ENCODE measurements around the gene ATP1A2.
"Not testable (repeated sequence)": the region's sequence is repeated elsewhere in the genome, so short reads cannot be mapped to it uniquely, and the experiment has no call there.

The ATP1A2 gene

DNA sequence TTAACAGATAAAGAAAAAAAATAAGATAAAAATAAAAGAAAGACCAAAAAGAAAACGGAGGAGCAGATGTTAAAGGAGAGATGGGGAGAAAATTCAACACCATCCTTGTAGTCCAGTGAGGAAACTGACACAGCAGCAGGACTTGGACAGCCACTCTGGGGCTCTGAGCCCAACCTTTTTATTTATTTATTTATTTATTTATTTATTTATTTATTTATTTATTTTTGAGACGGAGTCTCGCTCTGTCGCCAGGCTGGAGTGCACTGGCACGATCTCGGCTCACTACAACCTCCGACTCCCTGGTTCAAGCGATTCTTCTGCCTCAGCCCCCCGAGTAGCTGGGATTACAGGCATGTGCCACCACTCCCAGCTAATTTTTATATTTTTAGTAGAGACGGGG, 4.1 kb upstream of the ATP1A2 start:
- H3K36me3 ChIP-seq (ENCODE audit: control insufficient read depth in 2 of 2, insufficient read depth in 1 of 2, low read length in 2 of 2); H3K9me3 ChIP-seq (ENCODE audit: control insufficient read depth, insufficient read depth, low read depth, low read length); H3K4me1 ChIP-seq (ENCODE audit: control insufficient read depth, insufficient read depth, low read length); POLR2A ChIA-PET; H3K4me3 ChIP-seq (ENCODE audit: low read depth, low read length); H3K27ac ChIP-seq (ENCODE audit: extremely low read depth, low read depth, low read length): not testable (repeated sequence)
- CTCF ChIA-PET = interaction anchor here (0.7 kb wide), 1 partner anchor 140 kb away, joined by 3 read pairs; no protein-coding TSS in a partner anchor
- TF ChIP-seq ZNF266 (tag by site-specific recombination; IDR thresholded peaks at IDR 0.05; ENCODE audit: low read depth) = peak; percentile 73; the same call in 1 of the 2 replicates
- TF ChIP-seq ZNF354C (tag by site-specific recombination; IDR thresholded peaks at IDR 0.05; ENCODE audit: borderline replicate concordance, low read depth) = 0 out of 2 replicates have a peak, but pooled peaks have one; percentile 60
- TF ChIP-seq, protein P1, sequence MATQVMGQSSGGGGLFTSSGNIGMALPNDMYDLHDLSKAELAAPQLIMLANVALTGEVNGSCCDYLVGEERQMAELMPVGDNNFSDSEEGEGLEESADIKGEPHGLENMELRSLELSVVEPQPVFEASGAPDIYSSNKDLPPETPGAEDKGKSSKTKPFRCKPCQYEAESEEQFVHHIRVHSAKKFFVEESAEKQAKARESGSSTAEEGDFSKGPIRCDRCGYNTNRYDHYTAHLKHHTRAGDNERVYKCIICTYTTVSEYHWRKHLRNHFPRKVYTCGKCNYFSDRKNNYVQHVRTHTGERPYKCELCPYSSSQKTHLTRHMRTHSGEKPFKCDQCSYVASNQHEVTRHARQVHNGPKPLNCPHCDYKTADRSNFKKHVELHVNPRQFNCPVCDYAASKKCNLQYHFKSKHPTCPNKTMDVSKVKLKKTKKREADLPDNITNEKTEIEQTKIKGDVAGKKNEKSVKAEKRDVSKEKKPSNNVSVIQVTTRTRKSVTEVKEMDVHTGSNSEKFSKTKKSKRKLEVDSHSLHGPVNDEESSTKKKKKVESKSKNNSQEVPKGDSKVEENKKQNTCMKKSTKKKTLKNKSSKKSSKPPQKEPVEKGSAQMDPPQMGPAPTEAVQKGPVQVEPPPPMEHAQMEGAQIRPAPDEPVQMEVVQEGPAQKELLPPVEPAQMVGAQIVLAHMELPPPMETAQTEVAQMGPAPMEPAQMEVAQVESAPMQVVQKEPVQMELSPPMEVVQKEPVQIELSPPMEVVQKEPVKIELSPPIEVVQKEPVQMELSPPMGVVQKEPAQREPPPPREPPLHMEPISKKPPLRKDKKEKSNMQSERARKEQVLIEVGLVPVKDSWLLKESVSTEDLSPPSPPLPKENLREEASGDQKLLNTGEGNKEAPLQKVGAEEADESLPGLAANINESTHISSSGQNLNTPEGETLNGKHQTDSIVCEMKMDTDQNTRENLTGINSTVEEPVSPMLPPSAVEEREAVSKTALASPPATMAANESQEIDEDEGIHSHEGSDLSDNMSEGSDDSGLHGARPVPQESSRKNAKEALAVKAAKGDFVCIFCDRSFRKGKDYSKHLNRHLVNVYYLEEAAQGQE (tag by site-specific recombination; IDR thresholded peaks at IDR 0.05) = peak; percentile 74
- peak; percentile 95 for TF ChIP-seq ZNF394 (tag by site-specific recombination; IDR thresholded peaks at IDR 0.05; ENCODE audit: borderline replicate concordance)
- TF ChIP-seq ZNF529 (tag by site-specific recombination; IDR thresholded peaks at IDR 0.05; ENCODE audit: insufficient replicate concordance) = peak; percentile 40
- TF ChIP-seq ZBTB21 (tag by site-specific recombination; IDR thresholded peaks at IDR 0.05) = peak; percentile 51; the same call in 1 of the 2 replicates
- TF ChIP-seq ZNF202 (tag by site-specific recombination; IDR thresholded peaks at IDR 0.05; ENCODE audit: borderline replicate concordance) = peak; percentile 63; the same call in 1 of the 2 replicates
- peak; percentile 71; the same call in 1 of the 2 replicates for TF ChIP-seq ZNF404 (tag by site-specific recombination; IDR thresholded peaks at IDR 0.05)
- 0 out of 2 replicates have a peak, but pooled peaks have one; percentile 20 for TF ChIP-seq RBAK (tag by site-specific recombination; IDR thresholded peaks at IDR 0.05)
- TF ChIP-seq KLF7 (tag by site-specific recombination; IDR thresholded peaks at IDR 0.05; ENCODE audit: borderline replicate concordance) = peak; percentile 54; the same call in 1 of the 2 replicates
- peak; percentile 52; the same call in 1 of the 2 replicates for TF ChIP-seq GLI2 (tag by site-specific recombination; IDR thresholded peaks at IDR 0.05; ENCODE audit: borderline replicate concordance, low read depth)
- TF ChIP-seq ZNF341 (tag by site-specific recombination; IDR thresholded peaks at IDR 0.05; ENCODE audit: low read depth) = 0 out of 2 replicates have a peak, but pooled peaks have one; percentile 24
- TF ChIP-seq, protein P2, sequence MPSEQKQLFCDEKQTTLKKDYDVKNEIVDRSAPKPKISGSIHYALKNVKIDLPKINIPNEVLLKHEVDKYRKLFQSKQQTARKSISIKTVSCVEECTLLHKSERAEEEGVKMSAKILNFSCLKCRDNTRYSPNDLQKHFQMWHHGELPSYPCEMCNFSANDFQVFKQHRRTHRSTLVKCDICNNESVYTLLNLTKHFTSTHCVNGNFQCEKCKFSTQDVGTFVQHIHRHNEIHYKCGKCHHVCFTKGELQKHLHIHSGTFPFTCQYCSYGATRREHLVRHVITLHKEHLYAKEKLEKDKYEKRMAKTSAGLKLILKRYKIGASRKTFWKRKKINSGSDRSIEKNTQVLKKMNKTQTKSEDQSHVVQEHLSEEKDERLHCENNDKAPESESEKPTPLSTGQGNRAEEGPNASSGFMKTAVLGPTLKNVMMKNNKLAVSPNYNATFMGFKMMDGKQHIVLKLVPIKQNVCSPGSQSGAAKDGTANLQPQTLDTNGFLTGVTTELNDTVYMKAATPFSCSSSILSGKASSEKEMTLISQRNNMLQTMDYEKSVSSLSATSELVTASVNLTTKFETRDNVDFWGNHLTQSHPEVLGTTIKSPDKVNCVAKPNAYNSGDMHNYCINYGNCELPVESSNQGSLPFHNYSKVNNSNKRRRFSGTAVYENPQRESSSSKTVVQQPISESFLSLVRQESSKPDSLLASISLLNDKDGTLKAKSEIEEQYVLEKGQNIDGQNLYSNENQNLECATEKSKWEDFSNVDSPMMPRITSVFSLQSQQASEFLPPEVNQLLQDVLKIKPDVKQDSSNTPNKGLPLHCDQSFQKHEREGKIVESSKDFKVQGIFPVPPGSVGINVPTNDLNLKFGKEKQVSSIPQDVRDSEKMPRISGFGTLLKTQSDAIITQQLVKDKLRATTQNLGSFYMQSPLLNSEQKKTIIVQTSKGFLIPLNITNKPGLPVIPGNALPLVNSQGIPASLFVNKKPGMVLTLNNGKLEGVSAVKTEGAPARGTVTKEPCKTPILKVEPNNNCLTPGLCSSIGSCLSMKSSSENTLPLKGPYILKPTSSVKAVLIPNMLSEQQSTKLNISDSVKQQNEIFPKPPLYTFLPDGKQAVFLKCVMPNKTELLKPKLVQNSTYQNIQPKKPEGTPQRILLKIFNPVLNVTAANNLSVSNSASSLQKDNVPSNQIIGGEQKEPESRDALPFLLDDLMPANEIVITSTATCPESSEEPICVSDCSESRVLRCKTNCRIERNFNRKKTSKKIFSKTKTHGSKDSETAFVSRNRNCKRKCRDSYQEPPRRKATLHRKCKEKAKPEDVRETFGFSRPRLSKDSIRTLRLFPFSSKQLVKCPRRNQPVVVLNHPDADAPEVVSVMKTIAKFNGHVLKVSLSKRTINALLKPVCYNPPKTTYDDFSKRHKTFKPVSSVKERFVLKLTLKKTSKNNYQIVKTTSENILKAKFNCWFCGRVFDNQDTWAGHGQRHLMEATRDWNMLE (tag by site-specific recombination; conservative IDR thresholded peaks at IDR 0.05; ENCODE audit: low read depth) = peak; percentile 93
- peak; percentile 71 for TF ChIP-seq ZNF433 (tag by site-specific recombination; IDR thresholded peaks at IDR 0.05; ENCODE audit: low read depth)
- TF ChIP-seq ZNF138 (tag by site-specific recombination; IDR thresholded peaks at IDR 0.05; ENCODE audit: borderline replicate concordance) = 0 out of 2 replicates have a peak, but pooled peaks have one; percentile 65
- 0 out of 2 replicates have a peak, but pooled peaks have one; percentile 57 for TF ChIP-seq ZNF530 (tag by site-specific recombination; IDR thresholded peaks at IDR 0.05; ENCODE audit: low read depth)
- peak; percentile 88 for TF ChIP-seq ZNF555 (tag by site-specific recombination; conservative IDR thresholded peaks at IDR 0.05)
- TF ChIP-seq, protein P3, sequence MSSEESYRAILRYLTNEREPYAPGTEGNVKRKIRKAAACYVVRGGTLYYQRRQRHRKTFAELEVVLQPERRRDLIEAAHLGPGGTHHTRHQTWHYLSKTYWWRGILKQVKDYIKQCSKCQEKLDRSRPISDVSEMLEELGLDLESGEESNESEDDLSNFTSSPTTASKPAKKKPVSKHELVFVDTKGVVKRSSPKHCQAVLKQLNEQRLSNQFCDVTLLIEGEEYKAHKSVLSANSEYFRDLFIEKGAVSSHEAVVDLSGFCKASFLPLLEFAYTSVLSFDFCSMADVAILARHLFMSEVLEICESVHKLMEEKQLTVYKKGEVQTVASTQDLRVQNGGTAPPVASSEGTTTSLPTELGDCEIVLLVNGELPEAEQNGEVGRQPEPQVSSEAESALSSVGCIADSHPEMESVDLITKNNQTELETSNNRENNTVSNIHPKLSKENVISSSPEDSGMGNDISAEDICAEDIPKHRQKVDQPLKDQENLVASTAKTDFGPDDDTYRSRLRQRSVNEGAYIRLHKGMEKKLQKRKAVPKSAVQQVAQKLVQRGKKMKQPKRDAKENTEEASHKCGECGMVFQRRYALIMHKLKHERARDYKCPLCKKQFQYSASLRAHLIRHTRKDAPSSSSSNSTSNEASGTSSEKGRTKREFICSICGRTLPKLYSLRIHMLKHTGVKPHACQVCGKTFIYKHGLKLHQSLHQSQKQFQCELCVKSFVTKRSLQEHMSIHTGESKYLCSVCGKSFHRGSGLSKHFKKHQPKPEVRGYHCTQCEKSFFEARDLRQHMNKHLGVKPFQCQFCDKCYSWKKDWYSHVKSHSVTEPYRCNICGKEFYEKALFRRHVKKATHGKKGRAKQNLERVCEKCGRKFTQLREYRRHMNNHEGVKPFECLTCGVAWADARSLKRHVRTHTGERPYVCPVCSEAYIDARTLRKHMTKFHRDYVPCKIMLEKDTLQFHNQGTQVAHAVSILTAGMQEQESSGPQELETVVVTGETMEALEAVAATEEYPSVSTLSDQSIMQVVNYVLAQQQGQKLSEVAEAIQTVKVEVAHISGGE (tag by site-specific recombination; conservative IDR thresholded peaks at IDR 0.05; ENCODE audit: low read depth) = peak; percentile 80
- TF ChIP-seq ZNF629 (tag by site-specific recombination; IDR thresholded peaks at IDR 0.05) = peak; percentile 26; the same call in 1 of the 2 replicates
- peak; percentile 66; the same call in 1 of the 2 replicates for TF ChIP-seq ZNF791 (tag by site-specific recombination; IDR thresholded peaks at IDR 0.05)
- peak; percentile 77; the same call in 1 of the 2 replicates for TF ChIP-seq ZNF560 (tag by site-specific recombination; IDR thresholded peaks at IDR 0.05; ENCODE audit: borderline replicate concordance)
- TF ChIP-seq GFI1B (tag by site-specific recombination; IDR thresholded peaks at IDR 0.05) = peak; percentile 30; the same call in 1 of the 2 replicates
- peak; percentile 77; the same call in 1 of the 2 replicates for TF ChIP-seq ZNF558 (tag by site-specific recombination; IDR thresholded peaks at IDR 0.05)
- TF ChIP-seq ZNF140 (tag by site-specific recombination; IDR thresholded peaks at IDR 0.05) = peak; percentile 77
- peak; percentile 26 for TF ChIP-seq ZNF654 (tag by site-specific recombination; IDR thresholded peaks at IDR 0.05; ENCODE audit: low read depth)
- TF ChIP-seq ZNF664 (tag by site-specific recombination; IDR thresholded peaks at IDR 0.05) = peak; percentile 70; the same call in 1 of the 2 replicates

All from HEK293 (cell line).